Neural cell (in vitro differentiated cells): Measurements from ENCODE around the gene ELOA. TPM values are rescaled to one million over a fixed set of nuclear protein-coding genes. Genes with fewer than 3 reads are reported as not detected.

Experiments used
- H2AFZ ChIP-seq: fragments of 200-600, 300-800 bp; sonication (generic), shearing (Covaris generic); 2 replicates; pipeline ENCODE4 v1.6.0; 2014; ENCODE audit warnings: low read depth, mild to moderate bottlenecking, antibody characterized with exemption, low read length, moderate library complexity
- H3F3A ChIP-seq: fragments of 200-600 bp; shearing (Covaris generic); 2 replicates; pipeline ENCODE4 v1.6.1; 2016; ENCODE audit warnings: mild to moderate bottlenecking, moderate library complexity, mixed read lengths, antibody characterized with exemption, low read length; ENCODE audit not compliant: insufficient read depth, poor library complexity, severe bottlenecking
- H3K27ac ChIP-seq: fragments of 200-600, 300-800 bp; sonication (generic), shearing (Covaris generic); 2 replicates; pipeline ENCODE4 v1.5.1; 2014; ENCODE audit warnings: mild to moderate bottlenecking, low read length, moderate library complexity
- H3K27me3 ChIP-seq: fragments of 300-800, 200-600 bp; sonication (generic), shearing (Covaris generic); 2 replicates; pipeline ENCODE4 v1.6.0; 2014; ENCODE audit warnings: mild to moderate bottlenecking, low read depth, low read length, moderate library complexity; ENCODE audit not compliant: insufficient read depth
- H3K36me3 ChIP-seq: fragments of 300-800, 200-600 bp; sonication (generic), shearing (Covaris generic); 2 replicates; pipeline ENCODE4 v1.5.1; 2014; ENCODE audit warnings: mild to moderate bottlenecking, antibody characterized with exemption, low read length, moderate library complexity; ENCODE audit not compliant: insufficient read depth
- H3K4me2 ChIP-seq: fragments of 300-800, 200-600 bp; sonication (generic), shearing (Covaris generic); 2 replicates; pipeline ENCODE4 v1.6.0; 2014; ENCODE audit warnings: mild to moderate bottlenecking, low read length
- H3K4me3 ChIP-seq: fragments of 300-800, 200-600 bp; sonication (generic), shearing (Covaris generic); 2 replicates; pipeline ENCODE4 v1.5.1; 2014; ENCODE audit warnings: mild to moderate bottlenecking, low read length, moderate library complexity
- H3K79me2 ChIP-seq: fragments of 200-600 bp; shearing (Covaris generic); replicated peaks from 2 replicates; pipeline ENCODE4 v1.6.0; 2014; ENCODE audit warnings: mild to moderate bottlenecking, low read length, moderate library complexity; ENCODE audit not compliant: insufficient read depth
- H3K9ac ChIP-seq: fragments of 300-800, 200-600 bp; sonication (generic), shearing (Covaris generic); 2 replicates; pipeline ENCODE4 v1.6.1; 2016; ENCODE audit warnings: mild to moderate bottlenecking, low read length, mixed read lengths
- H3K9me2 ChIP-seq: fragments of 200-600 bp; shearing (Covaris generic); 2 replicates; pipeline ENCODE4 v1.6.1; 2016; ENCODE audit warnings: mild to moderate bottlenecking, low read length, mixed read lengths; ENCODE audit not compliant: insufficient read depth
- H3K9me3 ChIP-seq: fragments of 200-600, 300-800 bp; sonication (generic), shearing (Covaris generic); 2 replicates; pipeline ENCODE4 v1.6.1; 2016; ENCODE audit warnings: mild to moderate bottlenecking, mixed run types, low read length, moderate library complexity, mixed read lengths
- H4K20me1 ChIP-seq: fragments of 200-600 bp; shearing (Covaris generic); 2 replicates; pipeline ENCODE4 v1.6.1; 2016; ENCODE audit warnings: mild to moderate bottlenecking, mixed run types; ENCODE audit not compliant: insufficient read depth
- EP300 ChIP-seq: fragments of 450-650 bp; conservative IDR thresholded peaks from 2 replicates; pipeline ENCODE4 v1.6.1; 2014; ENCODE audit warnings: antibody characterized with exemption, mild to moderate bottlenecking, moderate library complexity; ENCODE audit not compliant: poor library complexity, severe bottlenecking
- EZH2 ChIP-seq: fragments of 200-600, 300-800 bp; shearing (Covaris generic), sonication (generic); IDR thresholded peaks from 2 replicates; pipeline ENCODE4 v1.6.1; 2014; ENCODE audit warnings: antibody characterized with exemption, low read length, borderline replicate concordance, mild to moderate bottlenecking; ENCODE audit not compliant: insufficient read depth, poor library complexity, severe bottlenecking
- MXI1 ChIP-seq: fragments of 450-650 bp; conservative IDR thresholded peaks from 2 replicates; pipeline ENCODE4 v1.6.1; 2014; ENCODE audit warnings: antibody characterized with exemption, mild to moderate bottlenecking; ENCODE audit not compliant: poor library complexity, severe bottlenecking
- POLR2AphosphoS5 ChIP-seq: IDR thresholded peaks from 2 replicates; pipeline ENCODE4 v1.6.1; 2012
- RAD21 ChIP-seq: fragments of 450-650 bp; conservative IDR thresholded peaks from 2 replicates; pipeline ENCODE4 v1.6.1; 2014; ENCODE audit warnings: antibody characterized with exemption, mild to moderate bottlenecking, moderate library complexity
- SMC3 ChIP-seq: fragments of 450-650 bp; conservative IDR thresholded peaks from 2 replicates; pipeline ENCODE4 v1.6.1; 2014; ENCODE audit warnings: antibody characterized with exemption, mild to moderate bottlenecking, moderate library complexity; ENCODE audit not compliant: poor library complexity
- TAF1 ChIP-seq: IDR thresholded peaks from 2 replicates; pipeline ENCODE4 v1.6.1; 2012; ENCODE audit warnings: low read depth
- polyA plus RNA-seq: library from polyadenylated mRNA; depleted of rRNA; stranded (reverse); fragments of >200 nt; gene quantifications from 2 replicates; pipeline ENCODE4 v1.2.3, GENCODE V29; 2014
- TF ChIP-seq, protein P1 (sequence below): fragments of 450-650 bp; IDR thresholded peaks from 2 replicates; pipeline ENCODE4 v1.5.1; 2014; ENCODE audit warnings: antibody characterized with exemption, mild to moderate bottlenecking, moderate library complexity; ENCODE audit not compliant: poor library complexity, severe bottlenecking
- TF ChIP-seq, protein P2 (sequence below): IDR thresholded peaks from 2 replicates; pipeline ENCODE4 v1.6.1; 2012; ENCODE audit warnings: borderline replicate concordance

Gene ELOA
- polyA plus RNA-seq, 1 donor from 2014 or later, result 20.0 TPM

DNA sequence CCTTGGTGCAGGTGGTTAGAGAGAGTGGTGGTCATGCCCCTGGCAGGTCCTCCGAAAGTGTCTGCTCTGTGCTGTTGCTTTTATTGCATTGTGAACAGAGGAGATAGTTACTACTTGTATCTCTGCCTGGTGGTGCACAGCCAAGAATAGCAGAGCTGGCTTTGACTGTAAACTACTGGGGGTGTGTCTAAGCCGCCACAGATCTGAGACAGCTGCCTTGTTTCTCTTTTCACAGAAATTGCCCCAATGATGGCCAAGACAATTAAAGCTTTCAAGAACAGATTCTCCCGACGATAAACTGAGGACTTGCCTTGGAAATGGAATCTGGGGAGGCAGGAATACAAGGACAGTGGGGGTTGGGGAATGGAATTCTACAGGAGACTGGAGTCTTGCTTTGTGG is 16.0 kb downstream of the ELOA start:
- Histone ChIP-seq H3K79me2 (no peaks in the 10 kb centered on the region), H3K9me2 (no peaks in the 10 kb centered on the region), H3K27me3 (no peaks in the 10 kb centered on the region), H3K4me2 (no peak overlapping the region), H2AFZ (no peak overlapping the region), H4K20me1 (no peaks in the 10 kb centered on the region), H3K4me3 (no peak overlapping the region), H3F3A (no peaks in the 10 kb centered on the region), H3K9me3 (no peaks in the 10 kb centered on the region), H3K27ac (no peak overlapping the region), H3K9ac (no peak overlapping the region), H3K36me3 (peaks cover 12% of the 10 kb centered on the region)
- TF ChIP-seq TAF1, result no peak

DNA sequence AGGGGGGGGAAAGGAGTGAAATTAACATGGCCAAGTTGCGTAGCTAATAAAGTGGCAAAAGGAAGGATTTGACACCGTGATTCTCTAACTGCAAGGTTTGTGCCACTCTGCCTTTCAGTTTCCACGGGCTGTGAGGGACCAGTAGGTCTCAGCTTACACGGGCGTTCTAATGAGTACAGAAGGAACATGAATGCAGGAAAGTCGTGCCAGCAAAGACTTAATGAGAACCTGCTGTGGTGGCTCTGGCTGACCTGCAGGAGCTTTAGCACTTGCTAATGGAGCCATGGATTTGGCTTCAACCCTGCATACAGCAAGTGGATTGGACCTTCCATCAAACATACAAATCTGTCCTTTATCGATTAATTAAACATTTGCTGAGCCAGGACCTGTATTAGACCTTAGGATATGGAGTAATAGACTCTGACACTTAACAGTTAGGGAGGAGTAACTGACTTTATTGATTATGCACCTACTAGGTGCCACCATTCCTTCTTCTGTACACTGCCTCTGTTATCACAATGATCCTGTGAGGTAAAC is 19.8 kb downstream of the ELOA start:
- H3K27ac ChIP-seq, result no peak overlapping the region
- H3K27me3 ChIP-seq, result no peaks in the 10 kb centered on the region
- TF ChIP-seq TAF1 (no peak), POLR2AphosphoS5 (no peak), MXI1 (no peak), RAD21 (no peak), EP300 (no peak), SMC3 (no peak), EZH2 (no peak)
- TF ChIP-seq, protein P1, sequence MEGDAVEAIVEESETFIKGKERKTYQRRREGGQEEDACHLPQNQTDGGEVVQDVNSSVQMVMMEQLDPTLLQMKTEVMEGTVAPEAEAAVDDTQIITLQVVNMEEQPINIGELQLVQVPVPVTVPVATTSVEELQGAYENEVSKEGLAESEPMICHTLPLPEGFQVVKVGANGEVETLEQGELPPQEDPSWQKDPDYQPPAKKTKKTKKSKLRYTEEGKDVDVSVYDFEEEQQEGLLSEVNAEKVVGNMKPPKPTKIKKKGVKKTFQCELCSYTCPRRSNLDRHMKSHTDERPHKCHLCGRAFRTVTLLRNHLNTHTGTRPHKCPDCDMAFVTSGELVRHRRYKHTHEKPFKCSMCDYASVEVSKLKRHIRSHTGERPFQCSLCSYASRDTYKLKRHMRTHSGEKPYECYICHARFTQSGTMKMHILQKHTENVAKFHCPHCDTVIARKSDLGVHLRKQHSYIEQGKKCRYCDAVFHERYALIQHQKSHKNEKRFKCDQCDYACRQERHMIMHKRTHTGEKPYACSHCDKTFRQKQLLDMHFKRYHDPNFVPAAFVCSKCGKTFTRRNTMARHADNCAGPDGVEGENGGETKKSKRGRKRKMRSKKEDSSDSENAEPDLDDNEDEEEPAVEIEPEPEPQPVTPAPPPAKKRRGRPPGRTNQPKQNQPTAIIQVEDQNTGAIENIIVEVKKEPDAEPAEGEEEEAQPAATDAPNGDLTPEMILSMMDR, result no peak
- TF ChIP-seq, protein P2, sequence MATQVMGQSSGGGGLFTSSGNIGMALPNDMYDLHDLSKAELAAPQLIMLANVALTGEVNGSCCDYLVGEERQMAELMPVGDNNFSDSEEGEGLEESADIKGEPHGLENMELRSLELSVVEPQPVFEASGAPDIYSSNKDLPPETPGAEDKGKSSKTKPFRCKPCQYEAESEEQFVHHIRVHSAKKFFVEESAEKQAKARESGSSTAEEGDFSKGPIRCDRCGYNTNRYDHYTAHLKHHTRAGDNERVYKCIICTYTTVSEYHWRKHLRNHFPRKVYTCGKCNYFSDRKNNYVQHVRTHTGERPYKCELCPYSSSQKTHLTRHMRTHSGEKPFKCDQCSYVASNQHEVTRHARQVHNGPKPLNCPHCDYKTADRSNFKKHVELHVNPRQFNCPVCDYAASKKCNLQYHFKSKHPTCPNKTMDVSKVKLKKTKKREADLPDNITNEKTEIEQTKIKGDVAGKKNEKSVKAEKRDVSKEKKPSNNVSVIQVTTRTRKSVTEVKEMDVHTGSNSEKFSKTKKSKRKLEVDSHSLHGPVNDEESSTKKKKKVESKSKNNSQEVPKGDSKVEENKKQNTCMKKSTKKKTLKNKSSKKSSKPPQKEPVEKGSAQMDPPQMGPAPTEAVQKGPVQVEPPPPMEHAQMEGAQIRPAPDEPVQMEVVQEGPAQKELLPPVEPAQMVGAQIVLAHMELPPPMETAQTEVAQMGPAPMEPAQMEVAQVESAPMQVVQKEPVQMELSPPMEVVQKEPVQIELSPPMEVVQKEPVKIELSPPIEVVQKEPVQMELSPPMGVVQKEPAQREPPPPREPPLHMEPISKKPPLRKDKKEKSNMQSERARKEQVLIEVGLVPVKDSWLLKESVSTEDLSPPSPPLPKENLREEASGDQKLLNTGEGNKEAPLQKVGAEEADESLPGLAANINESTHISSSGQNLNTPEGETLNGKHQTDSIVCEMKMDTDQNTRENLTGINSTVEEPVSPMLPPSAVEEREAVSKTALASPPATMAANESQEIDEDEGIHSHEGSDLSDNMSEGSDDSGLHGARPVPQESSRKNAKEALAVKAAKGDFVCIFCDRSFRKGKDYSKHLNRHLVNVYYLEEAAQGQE, result no peak
- no peaks in the 10 kb centered on the region for H3F3A ChIP-seq
- H2AFZ ChIP-seq, result no peak overlapping the region
- H4K20me1 ChIP-seq, result no peaks in the 10 kb centered on the region
- no peaks in the 10 kb centered on the region for H3K36me3 ChIP-seq
- H3K79me2 ChIP-seq, result no peaks in the 10 kb centered on the region
- no peaks in the 10 kb centered on the region for H3K9me3 ChIP-seq
- H3K9ac ChIP-seq, result no peak overlapping the region
- no peak overlapping the region for H3K4me3 ChIP-seq
- H3K4me2 ChIP-seq, result no peak overlapping the region
- H3K9me2 ChIP-seq, result no peaks in the 10 kb centered on the region

DNA sequence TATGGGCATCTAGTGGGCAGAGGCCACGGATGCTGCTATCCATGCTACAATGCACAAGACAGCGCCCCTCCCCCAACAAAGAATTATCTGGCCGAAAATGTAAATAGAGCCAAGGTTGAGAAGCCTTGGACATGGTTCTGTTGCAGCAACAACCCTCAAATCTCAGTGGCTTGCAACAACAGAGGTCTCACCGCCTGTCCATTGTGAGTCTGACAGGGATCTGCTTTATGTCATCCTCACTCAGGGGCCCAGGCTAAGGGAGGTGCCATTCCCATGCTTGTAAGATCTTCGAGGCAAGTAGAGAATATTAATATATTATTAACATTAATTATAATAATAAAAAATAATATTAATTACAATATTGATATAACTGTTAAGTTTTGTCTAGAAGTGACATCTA is 25.5 kb downstream of the ELOA start:
- TF ChIP-seq MXI1 (no peak), POLR2AphosphoS5 (no peak), TAF1 (no peak), RAD21 (no peak), EZH2 (no peak), SMC3 (no peak), EP300 (no peak)
- TF ChIP-seq, protein P2, result no peak
- TF ChIP-seq, protein P1, result no peak
- no peaks in the 10 kb centered on the region for H4K20me1 ChIP-seq
- H3K27me3 ChIP-seq, result no peaks in the 10 kb centered on the region
- no peak overlapping the region for H3K27ac ChIP-seq
- no peak overlapping the region for H3K4me2 ChIP-seq
- H3K4me3 ChIP-seq, result no peak overlapping the region
- no peak overlapping the region for H2AFZ ChIP-seq
- H3K9me3 ChIP-seq, result no peaks in the 10 kb centered on the region
- H3K79me2 ChIP-seq, result no peaks in the 10 kb centered on the region
- no peaks in the 10 kb centered on the region for H3K9me2 ChIP-seq
- no peaks in the 10 kb centered on the region for H3K36me3 ChIP-seq
- H3F3A ChIP-seq, result no peaks in the 10 kb centered on the region
- no peak overlapping the region for H3K9ac ChIP-seq
